Forelimb muscle (tissue), 1 donor: ENCODE results near the gene IFI27L2. TPM values are rescaled to one million over a fixed set of nuclear protein-coding genes. Genes with fewer than 3 reads are reported as not detected.

Experiments
- DNase-seq: peaks from one replicate; pipeline ENCODE4 v3.0.0-alpha.2; 2013; ENCODE audit warnings: low read depth
- polyA plus RNA-seq: library from polyadenylated mRNA; unstranded; fragments of 120-200 nt; gene quantifications from one replicate; pipeline ENCODE4 v1.2.1, GENCODE V29; 2013; ENCODE audit not compliant: insufficient read length

IFI27L2 gene
- polyA plus RNA-seq, 1 donor, result 9.8 TPM

- no peak for DNase-seq
Observed at GRCh38 chr14:94123296-94123695, 6.1 kb downstream of the IFI27L2 start.

DNA sequence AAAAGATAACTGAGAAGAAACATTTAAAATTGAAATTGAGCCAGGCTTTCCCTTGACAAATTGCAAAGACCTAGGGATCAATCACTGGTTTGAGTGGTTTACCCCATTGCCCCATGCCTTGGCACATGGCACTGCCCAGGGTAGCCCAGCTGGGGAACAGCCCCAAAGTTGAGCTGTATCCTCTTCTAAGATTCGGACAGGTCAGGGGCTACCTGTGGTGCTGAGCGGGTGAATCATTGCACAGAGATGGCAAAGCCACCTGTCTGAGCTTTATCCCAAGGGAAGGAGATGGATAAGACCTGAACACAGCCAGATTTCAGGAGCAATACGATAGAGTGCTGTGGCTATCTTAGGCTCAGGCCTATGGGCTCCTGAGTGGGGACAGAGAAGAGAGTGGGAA, 7.0 kb downstream of the IFI27L2 start:
- no peak for DNase-seq

DNA sequence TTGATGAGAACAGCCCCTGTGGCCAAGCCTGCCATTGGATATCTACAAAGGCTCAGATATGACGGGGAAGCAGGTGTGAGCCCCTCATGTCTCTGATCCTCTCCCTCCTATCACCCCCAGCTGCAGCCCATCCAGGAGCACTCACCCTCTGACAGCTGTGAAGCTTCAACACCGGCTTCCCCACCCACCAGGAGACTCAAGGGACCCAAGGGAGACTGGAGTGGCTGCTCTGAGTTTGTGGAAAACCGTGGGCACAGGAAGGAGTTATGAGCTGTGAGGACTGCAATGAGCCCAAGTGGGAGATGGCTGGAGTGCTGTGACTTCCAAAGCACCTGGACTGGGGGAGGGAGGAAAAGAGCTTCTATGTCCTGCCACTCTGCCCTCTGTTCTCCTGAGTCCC, 7.9 kb downstream of the IFI27L2 start:
- DNase-seq, result no peak

GRCh38 chr14:94120667-94121340, 8.6 kb downstream of the IFI27L2 start:
- no peak for DNase-seq

DNA sequence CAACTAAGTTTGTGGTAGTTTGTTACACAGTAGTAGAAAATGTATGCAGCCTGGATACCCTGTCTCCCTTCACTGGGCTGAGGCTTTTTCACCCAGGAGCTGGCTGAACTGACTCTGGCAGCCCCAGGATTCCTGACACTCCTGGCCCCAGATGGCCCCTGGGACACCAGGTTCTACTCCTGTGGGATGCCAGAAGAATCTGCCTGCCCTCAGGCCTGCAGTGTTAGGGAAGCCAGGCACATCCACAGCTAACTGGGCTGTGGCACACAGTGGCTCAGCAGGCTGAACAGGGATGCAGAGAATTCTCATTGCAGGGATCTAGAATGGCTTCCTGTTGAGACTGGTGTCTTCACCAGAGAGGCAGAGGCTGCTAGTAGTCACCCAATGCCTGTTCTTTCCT, 10.3 kb downstream of the IFI27L2 start:
- DNase-seq, result no peak

GRCh38 chr14:94117856-94118255, 11.5 kb downstream of the IFI27L2 start:
- DNase-seq, result no peak

GRCh38 chr14:94116701-94117100, 12.7 kb downstream of the IFI27L2 start:
- DNase-seq, result no peak

- DNase-seq, result no peak
Observed at GRCh38 chr14:94115631-94116030, 13.8 kb downstream of the IFI27L2 start.

GRCh38 chr14:94115058-94115591, 14.3 kb downstream of the IFI27L2 start:
- DNase-seq, result no peak

- DNase-seq, result no peak
Observed at GRCh38 chr14:94114589-94115057, 14.8 kb downstream of the IFI27L2 start.

GRCh38 chr14:94113908-94114588, 15.4 kb downstream of the IFI27L2 start:
- no peak for DNase-seq

DNA sequence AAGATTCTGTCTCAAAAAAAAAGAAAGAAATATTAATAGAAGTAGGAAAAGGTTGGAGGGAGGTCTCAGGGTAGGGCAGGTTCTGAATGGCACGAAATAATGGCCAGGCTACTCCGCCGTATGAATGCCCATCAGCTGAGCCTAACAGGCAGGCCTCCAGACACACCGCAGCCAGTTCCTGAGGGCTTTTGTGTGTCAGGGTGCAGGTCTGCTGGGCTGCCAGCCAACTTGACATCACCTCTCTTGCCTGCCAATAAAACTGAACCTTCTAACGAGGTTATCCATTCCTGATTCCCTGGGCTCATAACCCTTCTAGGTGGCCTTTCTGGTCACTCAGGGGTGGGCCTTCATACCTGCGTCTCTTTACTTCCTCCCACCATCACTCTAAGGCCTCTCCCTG, 15.9 kb downstream of the IFI27L2 start:
- DNase-seq, result no peak

- DNase-seq, result no peak
Observed at GRCh38 chr14:94113073-94113472, 16.3 kb downstream of the IFI27L2 start.

- no peak for DNase-seq
Observed at GRCh38 chr14:94112513-94113063, 16.8 kb downstream of the IFI27L2 start.

GRCh38 chr14:94111276-94112095, 17.9 kb downstream of the IFI27L2 start:
- DNase-seq, result no peak

GRCh38 chr14:94110552-94111181, 18.7 kb downstream of the IFI27L2 start, which contains the start of gene IFI27:
Gene IFI27, plus strand, starts transcription at chr14:94110736.
- DNase-seq, result no peak

- DNase-seq, result no peak
Observed at GRCh38 chr14:94109915-94110250, 19.5 kb downstream of the IFI27L2 start.

- DNase-seq, result no peak
Observed at GRCh38 chr14:94104731-94105130, 24.7 kb downstream of the IFI27L2 start.

GRCh38 chr14:94103554-94104150, 25.8 kb downstream of the IFI27L2 start:
- DNase-seq, result no peak

GRCh38 chr14:94102768-94103482, 26.5 kb downstream of the IFI27L2 start:
- no peak for DNase-seq
